Mucosa of rectum (tissue), 2 donors: ENCODE results near the gene PSMA8.
"Not testable (repeated sequence)": the region's sequence is repeated elsewhere in the genome, so short reads cannot be mapped to it uniquely, and the experiment has no call there.

Experiments used
- H3K27ac ChIP-seq, 2 donors: one replicate each; pipeline ENCODE4 v1.7.0; 2013; ENCODE audit warnings: inconsistent platforms in 2 of 2, low read depth in 2 of 2, low read length in 2 of 2
- H3K27me3 ChIP-seq, 2 donors: one replicate each; pipeline ENCODE4 v1.7.0; 2013; ENCODE audit warnings: low read length in 2 of 2; ENCODE audit not compliant: control insufficient read depth in 2 of 2, insufficient read depth in 2 of 2
- H3K36me3 ChIP-seq, 2 donors: one replicate each; pipeline ENCODE4 v1.7.0; 2013; ENCODE audit warnings: low read length in 2 of 2; ENCODE audit not compliant: control insufficient read depth in 2 of 2, insufficient read depth in 2 of 2
- H3K4me1 ChIP-seq, 2 donors: one replicate each; pipeline ENCODE4 v1.7.0; 2013; ENCODE audit warnings: low read length in 2 of 2, mild to moderate bottlenecking in 1 of 2; ENCODE audit not compliant: control insufficient read depth in 2 of 2, insufficient read depth in 2 of 2
- H3K4me3 ChIP-seq, 2 donors: one replicate each; pipeline ENCODE4 v1.7.0; 2013; ENCODE audit warnings: low read length in 2 of 2
- H3K9ac ChIP-seq, 2 donors: one replicate each; pipeline ENCODE4 v1.7.0; 2013; ENCODE audit warnings: low read length in 2 of 2, low read depth in 1 of 2, mild to moderate bottlenecking in 1 of 2
- H3K9me3 ChIP-seq, 2 donors: one replicate each; pipeline ENCODE4 v1.7.0; 2013; ENCODE audit warnings: low read length in 2 of 2; ENCODE audit not compliant: control insufficient read depth in 2 of 2
- donor health status: healthy.
- donor health status: Normal muscosa, but diverticular disease.

PSMA8 gene

GRCh38 chr18:26164571-26164970, 30.9 kb downstream of the PSMA8 start:
- H3K27me3 ChIP-seq: no peaks in the 10 kb centered on the region
- H3K4me3 ChIP-seq: no peak overlapping the region
- H3K27ac ChIP-seq: no peak overlapping the region
- no peaks in the 10 kb centered on the region for H3K36me3 ChIP-seq
- H3K4me1 ChIP-seq: no peaks in the 10 kb centered on the region
- no peak overlapping the region for H3K9ac ChIP-seq
- H3K9me3 ChIP-seq: no peaks in the 10 kb centered on the region

DNA sequence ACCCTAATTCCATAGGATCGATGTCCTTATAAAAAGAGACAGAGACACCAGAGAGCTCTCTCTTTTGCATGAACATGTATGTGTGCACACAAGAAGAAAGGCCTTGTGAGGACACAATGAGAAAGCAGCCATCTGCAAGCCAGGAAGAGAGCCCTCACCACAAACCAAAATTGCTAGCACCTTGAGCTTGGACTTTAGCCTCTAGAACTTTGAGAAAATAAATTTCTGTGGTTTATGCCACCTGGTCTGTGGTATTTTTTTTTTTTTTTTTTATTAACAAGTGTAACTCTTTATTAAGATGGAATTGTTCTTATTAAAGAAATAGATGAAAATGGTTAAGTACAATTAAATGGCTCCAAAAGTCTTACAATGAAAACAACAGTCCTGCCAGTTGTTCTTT, 33.9 kb downstream of the PSMA8 start:
- H3K27ac ChIP-seq, H3K4me3 ChIP-seq, H3K9ac ChIP-seq, H3K9me3 ChIP-seq, H3K4me1 ChIP-seq, H3K36me3 ChIP-seq, H3K27me3 ChIP-seq: not testable (repeated sequence)

DNA sequence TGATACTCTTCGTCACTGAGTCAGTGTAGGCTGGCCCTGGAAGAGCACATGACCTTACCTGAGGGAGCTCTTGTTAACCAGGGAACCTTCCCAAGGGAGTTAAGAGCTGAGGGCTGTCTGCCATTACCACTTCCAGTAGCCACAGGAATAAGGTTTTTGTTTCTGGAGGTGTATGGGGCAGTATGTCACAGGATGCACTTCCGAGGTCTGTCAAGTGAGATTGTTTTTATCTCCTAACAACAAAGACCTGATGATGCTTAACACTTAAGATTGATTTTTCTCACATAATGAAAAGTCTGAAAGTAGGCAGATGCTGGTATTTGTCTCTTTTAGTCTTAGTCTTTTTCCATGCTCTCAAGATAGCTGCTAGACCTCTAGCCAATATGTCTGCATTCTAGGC, 41.8 kb downstream of the PSMA8 start:
- no peak overlapping the region for H3K4me3 ChIP-seq
- H3K27ac ChIP-seq: no peak overlapping the region
- H3K4me1 ChIP-seq: no peaks in the 10 kb centered on the region
- H3K9me3 ChIP-seq: no peaks in the 10 kb centered on the region
- no peaks in the 10 kb centered on the region for H3K36me3 ChIP-seq
- peaks cover 0 to 2% of the 10 kb centered on the region in 2 donors for H3K27me3 ChIP-seq
- no peak overlapping the region for H3K9ac ChIP-seq

- no peak overlapping the region for H3K4me3 ChIP-seq
- H3K36me3 ChIP-seq: no peaks in the 10 kb centered on the region
- H3K27ac ChIP-seq: no peak overlapping the region
- peaks cover 0 to 2% of the 10 kb centered on the region in 2 donors for H3K27me3 ChIP-seq
- H3K4me1 ChIP-seq: no peaks in the 10 kb centered on the region
- H3K9me3 ChIP-seq: no peaks in the 10 kb centered on the region
- H3K9ac ChIP-seq: no peak overlapping the region
Observed at GRCh38 chr18:26176134-26176533, 42.5 kb downstream of the PSMA8 start.

- no peaks in the 10 kb centered on the region for H3K4me1 ChIP-seq
- no peaks in the 10 kb centered on the region for H3K27me3 ChIP-seq
- no peak overlapping the region for H3K4me3 ChIP-seq
- no peak overlapping the region for H3K9ac ChIP-seq
- no peaks in the 10 kb centered on the region for H3K9me3 ChIP-seq
- H3K27ac ChIP-seq: no peak overlapping the region
- no peaks in the 10 kb centered on the region for H3K36me3 ChIP-seq
Observed at GRCh38 chr18:26181343-26181826, 47.7 kb downstream of the PSMA8 start.

DNA sequence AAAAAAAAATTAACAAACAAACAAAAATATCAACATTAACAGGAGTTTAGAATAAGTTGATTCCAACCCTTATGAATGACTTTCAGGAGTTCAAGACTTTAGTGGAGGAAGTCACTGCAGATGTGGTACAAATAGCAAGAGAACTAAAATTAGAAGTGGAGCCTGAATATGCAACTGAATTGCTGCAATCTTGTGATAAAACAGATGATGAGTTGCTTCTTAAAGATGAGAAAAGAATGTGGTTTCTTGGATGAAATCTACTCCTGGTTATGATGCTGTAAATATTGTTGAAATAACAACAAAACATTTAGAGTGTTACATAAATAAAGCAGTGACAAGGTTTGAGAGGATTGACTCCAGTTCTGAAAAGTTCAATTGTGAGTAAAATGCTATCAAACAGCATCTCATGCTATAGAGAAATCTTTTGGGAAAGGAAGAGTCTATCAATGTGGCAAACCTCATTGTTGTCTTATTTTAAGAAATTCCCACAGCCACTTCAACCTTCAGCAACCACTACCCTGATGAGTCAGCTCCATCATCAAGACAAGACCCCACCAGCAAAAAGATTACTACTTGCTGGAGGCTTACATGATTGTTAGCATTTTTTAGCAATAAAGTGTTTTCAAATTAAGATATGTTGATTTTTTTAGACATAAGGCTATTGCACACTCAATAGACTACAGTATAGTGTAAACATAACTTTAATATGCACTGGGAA, 49.9 kb downstream of the PSMA8 start:
- Histone ChIP-seq H3K4me3 (no peak overlapping the region), H3K9ac (no peak overlapping the region), H3K4me1 (no peaks in the 10 kb centered on the region), H3K27me3 (no peaks in the 10 kb centered on the region), H3K27ac (no peak overlapping the region), H3K36me3 (no peaks in the 10 kb centered on the region), H3K9me3 (no peaks in the 10 kb centered on the region)

DNA sequence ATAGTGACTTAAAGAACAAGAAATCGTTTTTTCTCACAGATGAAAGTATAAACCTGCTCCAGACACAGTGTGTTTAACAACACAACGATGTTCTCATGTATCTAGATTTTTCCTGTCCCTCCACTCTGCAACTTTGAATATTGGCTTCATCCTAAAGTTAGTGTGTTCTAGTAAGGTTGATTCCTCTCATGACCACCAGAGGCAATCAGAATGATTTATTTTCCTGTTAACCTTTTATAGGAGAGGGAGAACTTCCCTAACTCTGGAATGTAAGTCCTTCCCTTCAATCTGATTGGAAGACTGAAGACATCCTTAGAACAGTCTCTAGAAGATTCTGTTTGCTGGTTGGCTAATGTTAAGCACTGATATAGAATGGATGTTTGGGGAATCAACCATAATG, 51.6 kb downstream of the PSMA8 start:
- no peak overlapping the region for H3K9ac ChIP-seq
- no peaks in the 10 kb centered on the region for H3K9me3 ChIP-seq
- no peak overlapping the region for H3K27ac ChIP-seq
- no peak overlapping the region for H3K4me3 ChIP-seq
- no peaks in the 10 kb centered on the region for H3K4me1 ChIP-seq
- no peaks in the 10 kb centered on the region for H3K36me3 ChIP-seq
- H3K27me3 ChIP-seq: no peaks in the 10 kb centered on the region

- Histone ChIP-seq H3K9me3 (no peaks in the 10 kb centered on the region), H3K27ac (peak overlapping the region in 1 of 2 donors; percentile 11), H3K4me1 (no peaks in the 10 kb centered on the region), H3K9ac (no peak overlapping the region), H3K27me3 (no peaks in the 10 kb centered on the region), H3K4me3 (no peak overlapping the region), H3K36me3 (no peaks in the 10 kb centered on the region)
Observed at GRCh38 chr18:26190506-26190905, 56.8 kb downstream of the PSMA8 start.

DNA sequence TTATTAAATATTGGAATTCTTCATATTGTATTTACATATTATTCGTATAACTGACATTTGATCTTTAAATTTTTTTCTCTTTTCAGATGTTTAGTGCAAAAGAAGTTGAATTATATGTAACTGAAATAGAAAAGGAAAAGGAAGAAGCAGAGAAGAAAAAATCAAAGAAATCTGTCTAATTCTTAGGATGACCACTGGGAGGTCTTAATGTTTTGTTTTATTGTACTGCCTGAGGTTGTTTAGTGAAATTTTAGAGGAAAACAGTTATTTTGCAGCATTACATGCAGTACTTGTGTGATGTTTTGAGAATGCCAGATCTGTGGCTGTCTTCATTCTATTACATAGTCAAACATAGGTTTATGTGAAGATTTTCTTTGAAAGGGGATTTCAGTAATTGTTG, 58.6 kb downstream of the PSMA8 start:
- Histone ChIP-seq H3K9ac (no peak overlapping the region), H3K36me3 (no peaks in the 10 kb centered on the region), H3K4me3 (no peak overlapping the region), H3K9me3 (no peaks in the 10 kb centered on the region), H3K27me3 (no peaks in the 10 kb centered on the region), H3K4me1 (no peaks in the 10 kb centered on the region), H3K27ac (no peak overlapping the region)

- Histone ChIP-seq H3K4me3 (no peak overlapping the region), H3K4me1 (no peaks in the 10 kb centered on the region), H3K36me3 (no peaks in the 10 kb centered on the region), H3K9ac (no peak overlapping the region), H3K27me3 (no peaks in the 10 kb centered on the region), H3K27ac (no peak overlapping the region), H3K9me3 (no peaks in the 10 kb centered on the region)
Observed at GRCh38 chr18:26196605-26197004, 62.9 kb downstream of the PSMA8 start.
